GM19240 (cell line): Measurements from ENCODE around the gene GPHN.

ENCODE experiments used
- DNase-seq: peaks from one replicate; pipeline ENCODE4 v3.0.0; 2011; ENCODE audit warnings: low spot score; ENCODE audit not compliant: insufficient read length

Gene GPHN

GRCh38 chr14:66507722-66508546, at the start of gene GPHN:
Gene GPHN, plus strand, starts transcription at chr14:66508147.
- peak; percentile 23 for DNase-seq

GRCh38 chr14:66459603-66460002, 48.3 kb upstream of the GPHN start:
- DNase-seq: no peak

- no peak for DNase-seq
These were observed 43.7 kb upstream of the GPHN start for GRCh38 chr14:66464261-66464660.

GRCh38 chr14:66468778-66469367, 39.1 kb upstream of the GPHN start:
- no peak for DNase-seq

- DNase-seq: no peak
These were observed 36.4 kb upstream of the GPHN start for GRCh38 chr14:66471584-66471983.

GRCh38 chr14:66472251-66472650, 35.7 kb upstream of the GPHN start:
- DNase-seq: no peak

- DNase-seq: no peak
These were observed 34.7 kb upstream of the GPHN start for GRCh38 chr14:66473223-66473622.

GRCh38 chr14:66476964-66477363, 31.0 kb upstream of the GPHN start:
- DNase-seq: no peak

GRCh38 chr14:66477567-66477966, 30.4 kb upstream of the GPHN start:
- no peak for DNase-seq

- DNase-seq: no peak
These were observed 25.1 kb upstream of the GPHN start for GRCh38 chr14:66482873-66483272.

- no peak for DNase-seq
These were observed 24.6 kb upstream of the GPHN start for GRCh38 chr14:66483322-66483721.

GRCh38 chr14:66485029-66485428, 22.9 kb upstream of the GPHN start:
- no peak for DNase-seq

- no peak for DNase-seq
These were observed 22.0 kb upstream of the GPHN start, which contains the start of gene CCDC196 for GRCh38 chr14:66485910-66486421. Gene CCDC196, plus strand, starts transcription at chr14:66486371. Its CDS starts 132 bp downstream, at chr14:66486503.

- DNase-seq: no peak
These were observed 20.8 kb upstream of the GPHN start for GRCh38 chr14:66487164-66487563.

GRCh38 chr14:66490143-66491111, 17.5 kb upstream of the GPHN start:
- DNase-seq: no peak

GRCh38 chr14:66493750-66494149, 14.2 kb upstream of the GPHN start:
- no peak for DNase-seq

GRCh38 chr14:66495218-66496098, 12.5 kb upstream of the GPHN start:
- no peak for DNase-seq

- DNase-seq: no peak
These were observed 11.6 kb upstream of the GPHN start for GRCh38 chr14:66496188-66496807.

- no peak for DNase-seq
These were observed 11.0 kb upstream of the GPHN start for GRCh38 chr14:66496911-66497310.

- DNase-seq: no peak
These were observed 9.6 kb upstream of the GPHN start for GRCh38 chr14:66498311-66498710.
